Eye (tissue), 1 donor: ENCODE data around the gene TIPARP.

ENCODE experiments used
- DNase-seq: peaks from one replicate; pipeline ENCODE4 v3.0.0-alpha.2; 2015

Gene TIPARP, protein sequence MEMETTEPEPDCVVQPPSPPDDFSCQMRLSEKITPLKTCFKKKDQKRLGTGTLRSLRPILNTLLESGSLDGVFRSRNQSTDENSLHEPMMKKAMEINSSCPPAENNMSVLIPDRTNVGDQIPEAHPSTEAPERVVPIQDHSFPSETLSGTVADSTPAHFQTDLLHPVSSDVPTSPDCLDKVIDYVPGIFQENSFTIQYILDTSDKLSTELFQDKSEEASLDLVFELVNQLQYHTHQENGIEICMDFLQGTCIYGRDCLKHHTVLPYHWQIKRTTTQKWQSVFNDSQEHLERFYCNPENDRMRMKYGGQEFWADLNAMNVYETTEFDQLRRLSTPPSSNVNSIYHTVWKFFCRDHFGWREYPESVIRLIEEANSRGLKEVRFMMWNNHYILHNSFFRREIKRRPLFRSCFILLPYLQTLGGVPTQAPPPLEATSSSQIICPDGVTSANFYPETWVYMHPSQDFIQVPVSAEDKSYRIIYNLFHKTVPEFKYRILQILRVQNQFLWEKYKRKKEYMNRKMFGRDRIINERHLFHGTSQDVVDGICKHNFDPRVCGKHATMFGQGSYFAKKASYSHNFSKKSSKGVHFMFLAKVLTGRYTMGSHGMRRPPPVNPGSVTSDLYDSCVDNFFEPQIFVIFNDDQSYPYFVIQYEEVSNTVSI

DNA sequence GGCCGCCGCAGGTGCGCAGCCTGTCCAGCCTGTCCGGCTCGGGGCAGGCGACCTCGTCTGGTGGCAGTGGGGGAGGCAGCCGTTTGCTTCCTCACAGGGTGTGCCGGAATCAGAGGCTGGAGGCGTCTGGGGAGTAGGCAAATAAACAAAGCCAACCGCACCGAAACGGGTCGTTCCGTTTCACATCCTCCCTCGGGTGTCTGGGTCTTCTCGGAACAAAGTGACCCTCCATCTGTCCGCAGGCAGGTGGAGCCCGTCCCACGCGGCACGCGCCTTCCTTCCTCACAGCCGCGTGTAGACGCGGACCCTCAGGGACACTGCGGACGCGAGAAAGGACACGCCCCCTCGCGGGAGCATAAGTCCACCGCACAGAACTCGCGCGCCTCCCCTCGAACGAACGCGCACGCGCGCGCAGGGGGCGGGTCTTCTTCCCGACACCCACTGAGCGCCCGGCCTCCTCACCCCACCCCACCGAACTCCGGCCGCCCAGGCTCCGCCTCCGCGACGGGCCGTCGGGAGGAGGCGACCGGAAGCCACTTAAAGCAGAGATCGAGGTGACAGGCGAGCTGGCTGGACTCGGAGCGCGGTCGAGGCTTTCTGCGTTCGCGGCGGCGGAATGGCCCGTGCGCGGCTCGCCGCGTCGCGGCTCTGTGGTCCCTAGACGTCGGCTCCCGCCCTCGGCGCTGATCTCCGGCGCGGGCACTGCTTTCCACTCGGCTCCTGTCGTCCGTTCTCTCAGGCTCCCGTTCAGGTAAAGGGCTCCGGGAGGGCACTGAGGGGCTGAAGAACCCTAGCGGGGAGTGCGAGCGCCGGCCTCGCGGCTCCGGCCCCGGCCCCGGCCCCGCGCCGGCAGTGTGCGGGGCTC is at the start of gene TIPARP:
TIPARP (plus strand) TSS at position 545 of the 865 bp plus-strand sequence. CDS start 3,108 bp downstream, outside the sequence.
- DNase-seq: peak; percentile 99

DNA sequence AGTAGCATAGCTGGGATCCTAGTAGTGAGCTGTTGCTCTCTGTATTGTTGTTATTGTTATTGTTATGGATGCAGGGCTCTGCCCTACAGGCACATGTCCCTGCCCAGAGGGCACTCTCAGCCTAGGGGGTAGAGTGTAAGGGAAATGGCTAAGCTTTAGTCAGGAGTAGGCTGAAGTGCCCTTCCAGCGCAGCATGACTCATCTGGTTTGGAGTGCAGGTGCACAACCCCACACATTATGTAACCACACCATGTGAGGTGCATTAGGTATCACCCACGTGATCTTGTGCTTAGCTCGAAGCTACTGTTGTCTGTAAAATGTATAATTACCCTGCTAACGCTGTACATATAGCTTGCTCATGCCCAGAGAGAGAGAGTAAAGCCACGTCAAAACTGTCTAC is 48.3 kb upstream of the TIPARP start:
- DNase-seq: no peak

- peak; percentile 15 for DNase-seq
Measured at GRCh38 chr3:156627946-156628569, 46.3 kb upstream of the TIPARP start.

DNA sequence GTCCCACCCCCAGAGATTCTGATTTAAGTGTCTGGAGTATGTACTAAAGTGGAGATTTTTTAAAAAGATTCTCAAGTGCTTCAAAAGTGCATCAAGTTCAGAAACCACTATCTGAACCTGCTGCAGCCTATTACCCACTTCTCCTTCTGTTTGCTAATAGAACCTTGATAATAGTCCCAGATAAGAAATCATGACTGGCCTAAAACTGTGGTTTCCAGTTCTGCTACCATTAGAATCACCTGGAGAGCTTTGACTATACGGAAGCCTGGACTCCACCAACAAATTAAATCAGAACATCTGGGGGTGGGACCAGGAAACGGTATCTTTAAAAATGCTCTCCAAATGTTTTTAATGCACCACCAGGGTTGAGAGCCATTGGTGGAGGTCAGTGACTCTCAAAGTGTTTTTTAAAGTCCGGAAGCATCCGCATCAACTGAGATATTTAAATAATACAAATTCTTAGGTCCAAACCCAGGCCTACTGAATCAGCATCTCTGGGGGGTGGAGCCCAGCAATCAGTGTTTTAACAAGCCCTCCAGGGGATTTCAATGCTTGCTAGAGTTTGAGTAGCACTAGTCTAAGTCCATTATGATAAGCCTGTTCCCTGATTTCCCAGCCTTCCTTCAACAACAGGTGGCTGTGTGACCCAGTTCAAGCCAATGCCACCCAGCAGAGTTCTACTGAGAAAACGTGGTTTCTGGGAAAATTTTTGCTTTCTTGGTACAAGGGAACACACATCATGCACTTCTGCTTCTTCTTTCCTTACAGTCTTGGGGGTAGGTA is 45.4 kb upstream of the TIPARP start:
- no peak for DNase-seq

DNA sequence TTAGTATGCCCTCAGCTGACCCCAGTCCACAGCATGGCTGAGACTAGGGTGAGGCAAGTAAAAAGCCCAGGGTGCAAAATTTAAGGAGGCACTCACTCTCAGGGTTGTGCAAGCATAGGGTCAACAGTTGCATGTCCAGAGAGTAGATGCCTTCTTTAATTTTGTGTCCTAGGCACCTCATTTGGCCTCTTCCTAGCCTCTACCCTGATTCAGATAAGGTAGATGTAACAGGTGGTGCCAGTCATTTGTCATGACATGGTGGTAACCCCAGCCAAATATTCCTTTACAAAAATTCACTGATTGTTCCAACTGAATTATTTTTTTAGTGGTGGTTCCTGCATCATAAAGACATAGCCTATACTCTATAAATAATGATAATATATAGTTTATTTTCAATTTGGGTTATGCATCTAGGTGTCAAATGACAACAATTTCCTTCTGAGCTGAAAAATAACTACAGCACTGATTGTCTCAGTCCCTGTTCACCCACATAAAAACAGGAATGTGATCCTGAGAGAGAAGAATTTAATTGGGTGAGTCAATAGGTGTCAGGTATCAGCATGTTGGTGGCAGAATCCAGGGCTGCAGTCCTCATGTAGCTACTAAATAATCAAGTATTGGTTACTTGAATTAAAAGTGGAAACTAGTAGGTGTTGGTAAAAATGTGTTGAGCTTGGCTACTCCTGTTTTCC is 44.2 kb upstream of the TIPARP start:
- no peak for DNase-seq

- DNase-seq: no peak
Measured at GRCh38 chr3:156630773-156631093, 43.7 kb upstream of the TIPARP start.

GRCh38 chr3:156631323-156631722 is 43.1 kb upstream of the TIPARP start:
- no peak for DNase-seq

- no peak for DNase-seq
Measured at GRCh38 chr3:156632601-156633000, 41.8 kb upstream of the TIPARP start.

DNA sequence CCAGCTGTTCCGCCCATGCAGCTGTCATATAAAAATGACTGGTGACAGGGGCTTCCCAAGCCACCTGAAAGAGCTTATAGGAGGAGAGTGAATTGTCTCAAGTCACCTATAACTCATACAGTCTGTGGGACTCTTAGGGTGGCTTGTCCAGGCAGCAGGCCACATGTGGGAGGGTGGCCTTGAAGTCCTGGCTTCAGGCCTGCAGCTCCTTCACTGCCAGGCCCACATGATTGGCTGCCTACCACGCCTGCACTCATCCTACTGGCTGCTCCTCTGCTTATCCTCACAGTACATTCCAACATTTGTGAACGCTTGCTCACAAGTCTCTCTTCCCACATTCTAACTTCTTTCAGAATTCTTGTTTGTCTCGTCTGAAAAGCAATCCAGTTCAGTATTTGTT is 41.1 kb upstream of the TIPARP start:
- no peak for DNase-seq

- DNase-seq: no peak
Measured at GRCh38 chr3:156635034-156635433, 39.4 kb upstream of the TIPARP start.

DNA sequence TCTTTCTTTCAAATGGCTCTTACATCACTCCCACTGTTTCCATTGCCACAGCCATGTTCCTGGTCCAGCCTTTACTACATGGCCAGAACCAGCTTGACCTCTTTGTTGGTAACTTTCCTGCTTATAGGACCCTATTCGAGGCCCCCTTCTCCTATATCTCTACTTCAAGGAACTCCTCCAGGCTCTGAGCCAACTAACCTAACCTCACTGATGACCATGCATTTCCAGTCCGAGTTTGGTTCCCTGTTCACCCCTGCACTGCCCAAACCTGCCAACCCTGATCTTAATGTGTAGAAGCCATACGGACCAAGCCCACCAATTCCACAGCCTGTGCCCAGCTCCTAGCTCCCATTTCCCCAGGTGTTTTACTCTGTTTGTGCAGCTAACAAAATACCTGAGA is 38.4 kb upstream of the TIPARP start:
- DNase-seq: no peak

- DNase-seq: no peak
Measured at GRCh38 chr3:156637480-156638022, 36.8 kb upstream of the TIPARP start.

GRCh38 chr3:156638271-156638670 is 36.1 kb upstream of the TIPARP start:
- DNase-seq: no peak

DNA sequence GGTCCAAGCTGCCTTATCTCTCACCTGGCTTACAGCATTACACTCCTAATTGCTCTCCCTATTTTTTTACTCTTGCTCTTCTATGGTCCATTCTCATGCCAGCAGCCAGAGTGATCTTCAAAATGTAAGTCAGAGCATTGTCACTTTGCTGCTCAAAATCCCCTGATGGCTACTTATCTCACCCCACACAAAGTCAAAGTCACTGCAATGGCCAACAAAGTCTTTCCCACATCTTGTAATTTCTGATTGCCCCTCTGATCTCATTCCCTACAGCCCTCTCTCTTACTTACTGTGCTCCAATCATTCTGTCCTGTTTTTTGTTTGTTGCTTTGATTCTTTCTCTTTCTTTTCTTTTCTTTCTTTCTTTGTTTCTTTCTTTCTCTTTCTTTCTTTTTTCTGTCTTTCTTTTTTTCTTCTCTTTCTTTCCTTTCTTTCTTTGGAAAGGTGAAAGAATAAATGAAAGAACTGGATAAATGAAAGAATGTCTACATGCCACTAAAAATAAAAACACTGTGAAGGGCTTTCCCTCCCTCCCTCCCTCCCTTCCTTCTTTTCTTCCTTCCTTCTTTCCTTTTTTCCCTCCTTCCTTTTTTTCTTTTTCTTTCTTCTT is 34.9 kb upstream of the TIPARP start:
- DNase-seq: no peak

DNA sequence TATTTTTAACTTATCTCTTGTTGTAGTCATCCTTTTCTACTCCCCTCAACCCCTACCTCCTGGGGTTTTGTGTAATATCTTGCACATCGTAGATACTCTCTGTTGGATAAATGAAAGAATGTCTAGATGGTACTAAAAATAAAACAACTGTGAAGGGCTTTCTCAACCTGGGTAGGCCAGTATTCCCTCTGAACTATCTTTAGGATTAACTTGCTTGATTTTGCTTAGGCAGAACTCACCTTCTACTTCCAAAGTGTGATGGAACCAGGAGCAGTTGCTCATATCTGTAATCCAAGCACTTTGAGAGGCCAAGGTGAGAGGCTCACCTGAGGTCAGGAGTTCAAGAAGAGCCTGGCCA is 32.8 kb upstream of the TIPARP start:
- no peak for DNase-seq

DNA sequence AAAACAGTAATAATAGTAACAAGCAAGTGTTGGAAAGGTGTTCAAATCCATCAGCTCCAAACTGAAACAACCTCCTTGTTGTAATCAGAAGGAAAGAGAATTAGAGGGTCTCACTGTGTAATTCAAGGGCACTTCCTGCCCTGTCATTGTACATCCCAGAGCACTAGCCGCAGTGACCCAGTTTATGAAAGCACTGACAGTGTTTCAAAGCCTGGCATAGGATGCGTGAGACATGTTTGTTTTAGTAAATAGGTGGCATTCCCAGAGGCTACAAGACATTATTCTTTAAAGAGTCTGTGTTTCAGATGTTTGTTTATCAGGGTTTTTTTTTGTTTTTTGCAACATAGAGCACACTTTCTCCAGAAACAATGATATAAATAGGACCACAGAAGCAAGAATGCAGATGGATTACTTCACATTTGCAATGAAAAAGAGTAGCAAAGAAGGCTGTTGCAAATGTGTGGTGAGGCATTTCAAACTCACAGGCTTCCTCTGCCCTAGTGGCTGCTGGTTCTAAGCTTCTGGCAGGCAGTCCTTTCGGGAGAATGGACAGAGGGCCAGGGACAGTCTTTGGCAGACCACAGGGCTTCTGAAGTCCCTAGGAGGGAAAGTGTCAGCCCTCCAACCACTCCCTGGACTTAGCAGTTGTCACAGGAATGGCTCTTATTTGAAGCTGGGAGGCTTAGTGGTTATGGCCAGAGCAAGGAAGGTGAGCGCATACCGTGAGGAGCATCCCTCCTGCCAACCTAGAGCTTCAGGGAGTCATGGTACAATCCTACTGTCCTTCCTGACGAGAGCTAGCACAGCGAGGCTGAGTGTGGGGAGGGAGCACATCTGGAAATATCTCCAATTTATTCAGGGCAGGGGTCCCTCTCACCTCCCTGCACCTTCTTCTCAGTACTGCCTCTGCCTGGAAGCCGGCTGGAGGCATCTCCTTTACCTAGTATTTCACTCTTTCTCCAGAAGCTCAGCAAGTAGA is 31.4 kb upstream of the TIPARP start:
- peak; percentile 55 for DNase-seq

DNA sequence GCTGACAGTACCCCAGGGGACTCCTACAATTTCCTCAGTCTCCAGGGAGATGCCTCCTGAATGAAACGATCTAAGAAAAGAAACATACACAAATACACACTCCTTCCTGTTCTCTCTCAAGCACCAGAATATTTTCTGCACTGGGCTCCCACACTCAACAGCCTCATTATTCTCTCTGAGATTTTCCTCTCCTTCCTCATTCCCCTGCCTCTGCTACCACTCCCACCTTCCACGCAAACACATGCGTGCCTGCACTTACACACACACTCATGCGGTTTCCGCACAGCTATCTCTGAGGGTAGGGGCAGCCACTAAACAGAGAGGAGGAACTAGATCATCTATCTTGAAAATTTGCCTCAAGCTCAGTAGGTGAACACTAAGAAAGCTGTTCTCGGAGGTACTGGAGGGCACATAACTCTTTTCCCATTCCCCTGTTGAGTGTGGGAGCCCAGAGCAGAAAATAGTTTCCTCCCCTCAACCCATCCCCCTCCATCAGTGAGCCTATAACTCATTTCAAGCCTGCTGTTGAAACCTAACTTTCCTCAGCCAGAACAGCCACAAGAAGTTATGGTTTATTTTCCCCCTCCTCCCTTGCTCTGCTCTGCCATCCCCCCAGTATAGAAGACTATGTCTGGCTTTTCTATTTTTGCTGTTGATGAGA is 30.5 kb upstream of the TIPARP start:
- DNase-seq: peak; percentile 15

GRCh38 chr3:156644958-156645357 is 29.4 kb upstream of the TIPARP start:
- DNase-seq: no peak

- DNase-seq: no peak
Measured at GRCh38 chr3:156646958-156647357, 27.4 kb upstream of the TIPARP start.
